ENCODE results near the gene SIMC1.
"Not testable (repeated sequence)": the region's sequence is repeated elsewhere in the genome, so short reads cannot be mapped to it uniquely, and the experiment has no call there.

The SIMC1 gene

DNA sequence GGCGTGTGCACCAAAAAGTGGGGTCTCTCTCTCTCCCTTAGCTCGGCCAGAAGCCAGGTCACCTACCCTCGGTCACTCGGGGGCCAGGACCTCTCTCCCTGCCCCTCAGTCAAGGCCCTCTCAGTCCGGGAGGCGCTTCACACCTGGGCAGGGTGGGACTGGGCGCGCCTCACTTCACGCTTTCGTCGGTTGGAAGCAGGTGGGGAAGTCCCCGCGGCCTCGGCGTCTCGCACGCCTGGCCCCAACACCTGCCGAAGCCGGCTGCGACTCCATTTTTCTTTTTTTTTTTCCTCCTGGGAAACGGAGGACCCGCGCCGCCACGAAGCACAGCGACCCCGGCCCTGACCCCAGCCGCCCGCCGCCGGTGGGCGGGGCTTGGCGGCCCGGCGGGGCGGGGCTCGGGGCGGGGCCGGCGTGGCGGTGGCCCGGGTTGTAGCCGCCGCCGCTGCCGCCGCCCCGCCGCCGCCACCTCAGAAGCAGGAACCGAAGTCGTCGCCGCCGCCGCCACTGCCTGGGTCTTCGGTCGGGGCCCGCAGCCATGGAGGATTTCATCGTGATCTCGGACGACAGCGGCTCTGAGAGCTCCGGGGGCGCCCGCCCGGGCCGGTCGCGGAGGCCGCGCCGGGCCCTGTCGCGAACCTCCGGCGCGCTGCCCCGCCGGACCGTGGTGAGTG is at the start of gene SIMC1:
Gene SIMC1 (plus strand): TSS at position 454 of the 674 bp plus-strand sequence. CDS start 85 bp downstream, at position 539.
- in situ Hi-C loops (cut with HindIII; ENCODE audit: low sequenced_read_pairs) = not testable (repeated sequence)

DNA sequence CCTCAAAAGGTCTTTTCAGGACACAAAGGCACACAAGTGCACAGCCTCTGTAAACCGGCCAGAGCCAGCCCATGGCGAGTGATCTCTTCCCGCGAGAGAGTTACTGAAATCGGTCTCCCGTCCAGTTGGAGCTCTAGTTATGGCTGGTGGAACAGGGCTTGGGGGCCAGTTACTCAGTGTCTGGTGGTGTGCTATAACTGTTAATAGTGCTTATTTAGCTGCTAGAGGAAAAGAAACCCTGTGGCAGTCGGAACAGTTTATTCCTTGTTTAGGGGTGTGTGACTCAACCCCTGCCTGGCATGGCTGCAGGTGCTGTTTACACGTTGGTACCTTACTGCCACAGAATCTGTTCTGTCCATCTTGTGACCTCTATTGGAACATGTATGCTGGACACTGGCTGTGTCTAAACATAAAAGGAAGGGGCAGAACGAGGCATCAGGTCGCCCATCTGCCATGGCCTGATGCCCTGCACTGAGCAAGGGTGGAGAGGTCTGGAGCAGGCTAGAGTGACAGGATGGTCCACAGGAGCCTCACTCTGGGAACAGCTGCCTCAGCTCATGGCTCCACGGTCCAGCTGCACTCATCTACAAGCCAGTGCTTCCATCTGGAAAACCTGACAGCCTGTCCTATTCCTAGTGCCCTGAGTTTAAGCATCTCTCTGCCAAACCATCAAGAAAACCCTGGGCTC is 49.6 kb upstream of the SIMC1 start:
- in situ Hi-C loops (cut with HindIII; ENCODE audit: low sequenced_read_pairs) = no loop called here

- in situ Hi-C loops (cut with HindIII; ENCODE audit: low sequenced_read_pairs) = no loop called here
Measured at GRCh38 chr5:176189857-176190256, 48.4 kb upstream of the SIMC1 start.

- in situ Hi-C loops (cut with HindIII; ENCODE audit: low sequenced_read_pairs) = no loop called here
Measured at GRCh38 chr5:176190886-176191755, 47.1 kb upstream of the SIMC1 start.

- in situ Hi-C loops (cut with HindIII; ENCODE audit: low sequenced_read_pairs) = no loop called here
Measured at GRCh38 chr5:176192094-176192721, 46.0 kb upstream of the SIMC1 start.

GRCh38 chr5:176192722-176193117 is 45.5 kb upstream of the SIMC1 start:
- in situ Hi-C loops (cut with HindIII; ENCODE audit: low sequenced_read_pairs) = not testable (repeated sequence)

DNA sequence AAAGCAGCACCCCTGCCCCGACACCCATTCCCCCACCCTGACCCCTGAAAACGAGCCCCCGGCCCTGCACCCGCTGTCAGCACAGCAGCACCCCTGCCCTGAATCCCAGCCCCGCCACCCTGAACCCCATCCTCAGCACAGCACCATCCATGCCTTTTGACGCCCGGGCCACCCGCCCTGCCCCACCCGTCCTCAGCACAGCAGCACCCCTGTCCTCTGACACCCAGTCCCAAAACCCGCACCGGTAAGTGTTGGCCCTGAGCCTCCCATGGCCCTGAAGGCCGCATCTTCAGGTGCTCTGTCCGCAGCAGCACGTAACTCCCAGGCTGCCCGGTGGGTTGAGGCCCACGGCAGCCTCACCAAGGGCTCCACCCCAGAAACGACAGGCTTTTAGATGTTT is 44.6 kb upstream of the SIMC1 start:
- in situ Hi-C loops (cut with HindIII; ENCODE audit: low sequenced_read_pairs) = not testable (repeated sequence)

GRCh38 chr5:176194238-176195083 is 43.8 kb upstream of the SIMC1 start:
- in situ Hi-C loops (cut with HindIII; ENCODE audit: low sequenced_read_pairs) = not testable (repeated sequence)

DNA sequence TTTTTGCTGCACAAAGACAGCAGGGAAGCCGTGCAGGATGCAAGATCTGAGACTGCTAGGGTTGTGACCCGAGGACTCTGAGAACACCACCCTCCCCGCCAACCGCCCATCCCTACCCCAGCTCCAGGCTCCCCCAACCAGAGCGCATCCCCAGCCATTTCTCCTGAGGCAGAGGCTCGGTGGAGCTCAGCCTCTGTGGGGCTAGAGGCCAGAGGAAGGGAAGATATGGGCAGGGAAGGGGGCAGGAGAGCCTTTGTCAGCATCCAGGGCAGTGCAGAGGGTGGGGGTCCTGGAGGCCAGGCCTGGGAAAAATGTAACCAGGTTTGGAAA is 43.2 kb upstream of the SIMC1 start:
- in situ Hi-C loops (cut with HindIII; ENCODE audit: low sequenced_read_pairs) = not testable (repeated sequence)

GRCh38 chr5:176195487-176196207 is 42.6 kb upstream of the SIMC1 start:
- in situ Hi-C loops (cut with HindIII; ENCODE audit: low sequenced_read_pairs) = not testable (repeated sequence)

DNA sequence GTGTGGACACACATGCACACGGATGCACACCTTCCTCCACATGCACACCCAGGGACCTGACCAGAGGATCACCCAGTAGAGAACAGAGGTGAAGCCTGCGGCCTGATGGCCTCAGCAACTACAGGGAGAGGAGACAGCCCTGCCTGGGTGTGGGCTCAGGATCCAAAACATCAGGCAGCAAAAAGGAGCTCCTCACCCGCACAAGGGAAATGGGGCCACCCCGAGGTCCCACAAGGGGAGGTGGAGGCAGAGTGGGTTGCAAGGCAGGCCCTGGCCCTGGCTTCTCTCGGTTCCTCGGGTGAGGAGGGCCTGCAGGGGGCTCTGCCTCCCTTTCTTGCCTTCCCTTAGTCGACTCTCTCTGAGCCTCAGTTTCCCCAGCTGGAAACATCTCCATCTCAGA is 41.4 kb upstream of the SIMC1 start:
- in situ Hi-C loops (cut with HindIII; ENCODE audit: low sequenced_read_pairs) = not testable (repeated sequence)

DNA sequence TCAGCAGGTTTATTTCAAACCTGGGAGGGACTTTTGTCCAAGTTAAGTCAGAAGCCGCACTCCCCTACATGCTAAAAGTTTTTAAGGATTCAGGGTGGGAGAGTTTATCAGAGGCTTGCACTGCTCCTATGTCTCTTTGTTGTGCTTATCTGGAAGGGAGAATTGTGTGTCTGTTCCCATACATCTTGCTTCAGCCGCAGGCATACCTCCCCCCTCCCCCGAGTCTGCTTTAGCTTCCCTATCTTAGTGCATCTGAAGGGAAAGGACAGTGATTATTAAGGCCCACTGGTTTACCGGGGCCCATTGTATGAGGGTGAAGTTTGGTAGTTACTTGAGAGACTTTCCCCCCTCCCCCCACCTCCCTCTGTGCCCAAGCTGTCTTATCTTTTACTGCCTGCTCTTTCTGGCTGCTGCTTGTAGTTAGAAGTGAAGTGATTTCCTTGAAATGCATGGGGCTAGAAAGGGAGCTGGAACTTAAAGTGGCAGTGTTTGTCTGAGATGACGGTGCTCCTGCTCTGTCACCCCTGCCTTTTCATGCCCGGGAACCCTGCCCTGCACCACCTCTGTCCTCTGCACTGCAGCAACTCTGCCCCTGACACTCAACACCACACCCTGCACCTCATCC is 40.9 kb upstream of the SIMC1 start:
- in situ Hi-C loops (cut with HindIII; ENCODE audit: low sequenced_read_pairs) = not testable (repeated sequence)

- in situ Hi-C loops (cut with HindIII; ENCODE audit: low sequenced_read_pairs) = not testable (repeated sequence)
Measured at GRCh38 chr5:176198299-176198698, 39.9 kb upstream of the SIMC1 start.

- in situ Hi-C loops (cut with HindIII; ENCODE audit: low sequenced_read_pairs) = not testable (repeated sequence)
Measured at GRCh38 chr5:176198991-176199733, 39.1 kb upstream of the SIMC1 start.

- in situ Hi-C loops (cut with HindIII; ENCODE audit: low sequenced_read_pairs) = not testable (repeated sequence)
Measured at GRCh38 chr5:176199803-176200399, 38.3 kb upstream of the SIMC1 start.

GRCh38 chr5:176201811-176202210 is 36.4 kb upstream of the SIMC1 start:
- in situ Hi-C loops (cut with HindIII; ENCODE audit: low sequenced_read_pairs) = no loop called here

DNA sequence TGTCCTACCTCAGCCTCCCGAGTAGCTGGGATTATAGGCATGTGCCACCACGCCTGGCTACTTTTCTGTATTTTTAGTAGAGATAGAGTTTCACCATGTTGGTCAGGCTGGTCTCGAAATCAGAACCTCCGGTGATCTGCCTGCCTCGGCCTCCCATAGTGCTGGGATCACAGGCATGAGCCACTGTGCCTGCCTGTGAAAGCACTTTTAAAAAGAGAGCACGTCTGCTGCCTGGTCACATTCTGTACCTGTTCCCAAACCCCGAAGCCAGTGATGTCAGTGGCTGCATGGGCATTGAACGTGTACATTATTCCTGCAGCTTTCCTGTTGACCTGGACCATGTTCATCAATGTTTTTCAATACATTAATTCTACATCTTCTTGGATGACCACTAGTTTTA is 35.1 kb upstream of the SIMC1 start:
- in situ Hi-C loops (cut with HindIII; ENCODE audit: low sequenced_read_pairs) = no loop called here

- in situ Hi-C loops (cut with HindIII; ENCODE audit: low sequenced_read_pairs) = not testable (repeated sequence)
Measured at GRCh38 chr5:176203535-176203934, 34.7 kb upstream of the SIMC1 start.
